Measurements from ENCODE around the gene PRKN.

DNA sequence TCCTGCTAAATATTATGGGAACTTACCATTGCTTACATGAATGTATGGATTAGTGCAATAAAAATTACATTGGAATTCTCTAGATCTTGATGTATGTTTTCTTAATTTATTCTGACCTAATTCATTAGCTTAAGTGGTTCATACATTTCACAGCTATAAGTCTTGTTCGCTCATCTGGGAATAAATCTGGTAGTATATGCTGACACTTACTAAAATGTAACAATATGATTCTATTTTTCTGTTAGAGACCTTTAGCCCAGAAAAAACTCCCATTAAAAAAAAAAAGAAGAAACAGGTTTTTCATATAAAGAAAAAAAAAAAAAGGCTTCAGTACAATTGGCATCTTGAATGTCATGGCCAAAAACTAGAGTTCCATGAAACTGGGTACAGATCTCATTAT, 1059.6 kb downstream of the PRKN start:
- TF ChIP-seq, protein P1, sequence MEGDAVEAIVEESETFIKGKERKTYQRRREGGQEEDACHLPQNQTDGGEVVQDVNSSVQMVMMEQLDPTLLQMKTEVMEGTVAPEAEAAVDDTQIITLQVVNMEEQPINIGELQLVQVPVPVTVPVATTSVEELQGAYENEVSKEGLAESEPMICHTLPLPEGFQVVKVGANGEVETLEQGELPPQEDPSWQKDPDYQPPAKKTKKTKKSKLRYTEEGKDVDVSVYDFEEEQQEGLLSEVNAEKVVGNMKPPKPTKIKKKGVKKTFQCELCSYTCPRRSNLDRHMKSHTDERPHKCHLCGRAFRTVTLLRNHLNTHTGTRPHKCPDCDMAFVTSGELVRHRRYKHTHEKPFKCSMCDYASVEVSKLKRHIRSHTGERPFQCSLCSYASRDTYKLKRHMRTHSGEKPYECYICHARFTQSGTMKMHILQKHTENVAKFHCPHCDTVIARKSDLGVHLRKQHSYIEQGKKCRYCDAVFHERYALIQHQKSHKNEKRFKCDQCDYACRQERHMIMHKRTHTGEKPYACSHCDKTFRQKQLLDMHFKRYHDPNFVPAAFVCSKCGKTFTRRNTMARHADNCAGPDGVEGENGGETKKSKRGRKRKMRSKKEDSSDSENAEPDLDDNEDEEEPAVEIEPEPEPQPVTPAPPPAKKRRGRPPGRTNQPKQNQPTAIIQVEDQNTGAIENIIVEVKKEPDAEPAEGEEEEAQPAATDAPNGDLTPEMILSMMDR (tag by site-specific recombination; IDR thresholded peaks at IDR 0.05), result no peak
- TF ChIP-seq, protein P2, sequence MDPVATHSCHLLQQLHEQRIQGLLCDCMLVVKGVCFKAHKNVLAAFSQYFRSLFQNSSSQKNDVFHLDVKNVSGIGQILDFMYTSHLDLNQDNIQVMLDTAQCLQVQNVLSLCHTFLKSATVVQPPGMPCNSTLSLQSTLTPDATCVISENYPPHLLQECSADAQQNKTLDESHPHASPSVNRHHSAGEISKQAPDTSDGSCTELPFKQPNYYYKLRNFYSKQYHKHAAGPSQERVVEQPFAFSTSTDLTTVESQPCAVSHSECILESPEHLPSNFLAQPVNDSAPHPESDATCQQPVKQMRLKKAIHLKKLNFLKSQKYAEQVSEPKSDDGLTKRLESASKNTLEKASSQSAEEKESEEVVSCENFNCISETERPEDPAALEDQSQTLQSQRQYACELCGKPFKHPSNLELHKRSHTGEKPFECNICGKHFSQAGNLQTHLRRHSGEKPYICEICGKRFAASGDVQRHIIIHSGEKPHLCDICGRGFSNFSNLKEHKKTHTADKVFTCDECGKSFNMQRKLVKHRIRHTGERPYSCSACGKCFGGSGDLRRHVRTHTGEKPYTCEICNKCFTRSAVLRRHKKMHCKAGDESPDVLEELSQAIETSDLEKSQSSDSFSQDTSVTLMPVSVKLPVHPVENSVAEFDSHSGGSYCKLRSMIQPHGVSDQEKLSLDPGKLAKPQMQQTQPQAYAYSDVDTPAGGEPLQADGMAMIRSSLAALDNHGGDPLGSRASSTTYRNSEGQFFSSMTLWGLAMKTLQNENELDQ (tag by site-specific recombination; IDR thresholded peaks at IDR 0.05; ENCODE audit: low read depth), result no peak
